Kidney (tissue), 14 donors: ENCODE measurements around the gene KIRREL3. TPM values are rescaled to one million over a fixed set of nuclear protein-coding genes. Genes with fewer than 3 reads are reported as not detected.

ENCODE experiments used
- DNase-seq, 5 donors: peaks; one replicate each; pipeline ENCODE4 v3.0.0-alpha.2; 2013 to 2020
- FAIRE-seq: peaks from 2 replicates; lab custom pipeline; 2012; peaks lifted over from hg19 to GRCh38; lab: Jason Lieb, UNC
- H3K27ac ChIP-seq, 2 donors: one replicate each; pipeline ENCODE4 v1.7.0; 2013; ENCODE audit warnings: low read depth in 2 of 2, low read length in 2 of 2, inconsistent platforms in 1 of 2
- H3K27me3 ChIP-seq: one replicate; pipeline ENCODE4 v1.7.1; 2013; ENCODE audit warnings: low read length, inconsistent platforms; ENCODE audit not compliant: control insufficient read depth, insufficient read depth
- H3K36me3 ChIP-seq, 3 donors: one replicate each; pipeline versions ENCODE4 v1.7.0 to v1.7.1; 2013; ENCODE audit warnings: low read length in 3 of 3, control low read depth in 1 of 3, inconsistent platforms in 1 of 3; ENCODE audit not compliant: insufficient read depth in 3 of 3, control insufficient read depth in 2 of 3
- H3K4me1 ChIP-seq, 3 donors: one replicate each; pipeline versions ENCODE4 v1.7.0 to v1.7.1; 2013; ENCODE audit warnings: low read length in 3 of 3, inconsistent platforms in 1 of 3, low read depth in 1 of 3; ENCODE audit not compliant: control insufficient read depth in 2 of 3, insufficient read depth in 2 of 3
- H3K4me3 ChIP-seq, 3 donors: one replicate each; pipeline versions ENCODE4 v1.7.0 to v1.8.1; 2013; ENCODE audit warnings: low read length in 3 of 3, control low read depth in 1 of 3, inconsistent platforms in 1 of 3
- H3K9ac ChIP-seq, 3 donors: one replicate each; pipeline versions ENCODE4 v1.7.0 to v1.7.1; 2013; ENCODE audit warnings: low read length in 3 of 3, control low read depth in 1 of 3, inconsistent platforms in 1 of 3
- H3K9me3 ChIP-seq, 3 donors: one replicate each; pipeline versions ENCODE4 v1.7.0 to v1.7.1; 2013; ENCODE audit warnings: low read length in 3 of 3, control low read depth in 1 of 3, inconsistent platforms in 1 of 3; ENCODE audit not compliant: control insufficient read depth in 2 of 3, insufficient read depth in 1 of 3
- intact Hi-C: fragments of 100-400 bp; cut with DNase I; formaldehyde crosslinking; loops from one replicate; pipeline ENCODE4 v1.11.1; 2022
- polyA plus RNA-seq: library from polyadenylated mRNA; stranded (reverse); fragments of 350-450 nt; fragmentation: Illumina TruSeq; extraction: RNeasy Lipid Tissue Mini Kit (QIAGEN cat#74804); gene quantifications from one replicate; pipeline ENCODE4 v1.2.3, GENCODE V29; 2014; ENCODE audit warnings: low read depth, low replicate concordance; ENCODE audit not compliant: insufficient read depth
- total RNA-seq: library from RNA; stranded (reverse); fragmentation: NEBNext Ultra II Directional; extraction: Animal tissue kit (Norgen Biotek cat#: 25700); gene quantifications from one replicate; pipeline ENCODE4 v1.2.1, GENCODE V29; 2021
- TF ChIP-seq, protein P1 (sequence below): IDR thresholded peaks from 3 replicates; pipeline ENCODE4 v1.5.1; 2012; ENCODE audit warnings: mild to moderate bottlenecking, moderate library complexity, borderline replicate concordance; ENCODE audit not compliant: insufficient read depth; ENCODE audit errors: extremely low read depth
- donor health status: control.
- donor health status: control.
- donor health status: control.
- donor health status: control.
- donor health status: control.
- donor health status: DM: yes; HTN: yes; CAD: no.
- donor health status: Normal renal cell carcinoma (clear cell type).

The KIRREL3 gene
- total and polyA plus RNA-seq, 2 donors from 2014 or later, result 0.19 to 0.22 TPM

DNA sequence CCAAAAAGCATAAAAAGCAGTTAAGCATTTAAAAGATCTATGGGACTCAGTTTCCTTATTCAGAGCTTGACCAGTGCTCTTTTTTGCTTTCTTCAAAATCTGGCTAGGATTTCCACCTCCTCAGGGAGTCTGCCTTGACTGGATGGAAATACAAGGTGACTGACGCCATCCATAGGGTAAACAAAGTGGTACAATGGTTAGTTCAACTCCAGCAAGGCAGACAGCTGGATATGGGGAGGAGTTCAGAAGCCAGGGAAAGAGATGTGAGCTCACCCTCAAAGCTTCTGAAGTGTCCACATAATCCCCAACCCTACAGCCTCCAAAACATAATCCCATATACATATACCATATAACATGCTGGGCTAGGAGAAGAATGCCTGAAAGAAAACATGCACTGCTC is 52.0 kb downstream of the KIRREL3 start:
- FAIRE-seq, result no peak
- H3K27ac ChIP-seq, result no peak overlapping the region
- H3K4me3 ChIP-seq, result no peak overlapping the region
- no peaks in the 10 kb centered on the region for H3K4me1 ChIP-seq
- H3K9ac ChIP-seq, result no peak overlapping the region
- no peaks in the 10 kb centered on the region for H3K36me3 ChIP-seq
- intact Hi-C loops, result no loop called here
- no peaks in the 10 kb centered on the region for H3K9me3 ChIP-seq
- no peak for DNase-seq
- TF ChIP-seq, protein P1, sequence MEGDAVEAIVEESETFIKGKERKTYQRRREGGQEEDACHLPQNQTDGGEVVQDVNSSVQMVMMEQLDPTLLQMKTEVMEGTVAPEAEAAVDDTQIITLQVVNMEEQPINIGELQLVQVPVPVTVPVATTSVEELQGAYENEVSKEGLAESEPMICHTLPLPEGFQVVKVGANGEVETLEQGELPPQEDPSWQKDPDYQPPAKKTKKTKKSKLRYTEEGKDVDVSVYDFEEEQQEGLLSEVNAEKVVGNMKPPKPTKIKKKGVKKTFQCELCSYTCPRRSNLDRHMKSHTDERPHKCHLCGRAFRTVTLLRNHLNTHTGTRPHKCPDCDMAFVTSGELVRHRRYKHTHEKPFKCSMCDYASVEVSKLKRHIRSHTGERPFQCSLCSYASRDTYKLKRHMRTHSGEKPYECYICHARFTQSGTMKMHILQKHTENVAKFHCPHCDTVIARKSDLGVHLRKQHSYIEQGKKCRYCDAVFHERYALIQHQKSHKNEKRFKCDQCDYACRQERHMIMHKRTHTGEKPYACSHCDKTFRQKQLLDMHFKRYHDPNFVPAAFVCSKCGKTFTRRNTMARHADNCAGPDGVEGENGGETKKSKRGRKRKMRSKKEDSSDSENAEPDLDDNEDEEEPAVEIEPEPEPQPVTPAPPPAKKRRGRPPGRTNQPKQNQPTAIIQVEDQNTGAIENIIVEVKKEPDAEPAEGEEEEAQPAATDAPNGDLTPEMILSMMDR, result no peak
- H3K27me3 ChIP-seq, result no peaks in the 10 kb centered on the region

DNA sequence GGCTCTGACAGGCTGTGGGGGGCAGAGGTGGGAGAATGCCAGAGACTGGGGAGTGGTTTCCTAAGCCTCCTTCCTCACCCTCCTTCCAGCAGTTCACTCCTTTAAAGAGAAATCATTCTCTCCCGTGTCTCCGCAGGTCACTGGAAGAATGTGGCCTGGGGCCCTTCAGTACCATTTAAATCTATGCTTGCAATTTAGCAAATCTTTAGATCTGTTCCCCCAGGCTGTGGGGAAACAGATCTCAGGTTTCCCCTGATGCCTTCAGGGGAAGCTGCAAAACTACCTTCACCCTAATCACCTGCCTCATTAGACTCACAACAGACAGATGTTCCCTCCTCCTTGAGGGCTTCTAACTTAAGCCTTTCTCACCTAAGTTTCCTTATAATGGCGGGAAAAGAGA is 55.3 kb downstream of the KIRREL3 start:
- FAIRE-seq, result no peak
- TF ChIP-seq, protein P1, result no peak
- H3K36me3 ChIP-seq, result no peaks in the 10 kb centered on the region
- intact Hi-C loops, result no loop called here
- no peaks in the 10 kb centered on the region for H3K27me3 ChIP-seq
- H3K27ac ChIP-seq, result no peak overlapping the region
- no peak for DNase-seq
- H3K4me3 ChIP-seq, result no peak overlapping the region
- no peak overlapping the region for H3K9ac ChIP-seq
- H3K9me3 ChIP-seq, result no peaks in the 10 kb centered on the region
- no peaks in the 10 kb centered on the region for H3K4me1 ChIP-seq

DNA sequence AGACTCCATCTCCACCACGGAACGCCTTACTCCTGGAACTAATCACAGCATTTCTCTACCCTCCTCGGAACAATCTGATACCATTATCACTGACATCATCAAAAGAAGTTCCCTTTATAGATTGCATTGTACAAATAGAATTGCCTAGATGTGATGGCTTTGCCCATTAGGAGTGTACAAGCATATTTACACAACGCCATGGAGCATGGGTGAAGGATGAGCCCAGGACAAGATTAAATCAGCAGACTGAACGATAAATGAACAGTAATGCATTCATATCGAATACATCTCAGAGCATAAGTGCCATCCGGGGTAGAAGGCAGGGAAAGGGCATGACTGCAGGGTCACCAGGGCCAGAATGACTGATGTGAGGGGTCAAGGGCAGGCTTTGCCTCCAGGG is 57.3 kb downstream of the KIRREL3 start:
- Histone ChIP-seq H3K4me3 (no peak overlapping the region), H3K9ac (no peak overlapping the region), H3K36me3 (no peaks in the 10 kb centered on the region), H3K9me3 (no peaks in the 10 kb centered on the region), H3K27ac (no peak overlapping the region), H3K4me1 (no peaks in the 10 kb centered on the region), H3K27me3 (no peaks in the 10 kb centered on the region)
- TF ChIP-seq, protein P1, result no peak
- intact Hi-C loops, result no loop called here
- DNase-seq (no peak), FAIRE-seq (no peak)

DNA sequence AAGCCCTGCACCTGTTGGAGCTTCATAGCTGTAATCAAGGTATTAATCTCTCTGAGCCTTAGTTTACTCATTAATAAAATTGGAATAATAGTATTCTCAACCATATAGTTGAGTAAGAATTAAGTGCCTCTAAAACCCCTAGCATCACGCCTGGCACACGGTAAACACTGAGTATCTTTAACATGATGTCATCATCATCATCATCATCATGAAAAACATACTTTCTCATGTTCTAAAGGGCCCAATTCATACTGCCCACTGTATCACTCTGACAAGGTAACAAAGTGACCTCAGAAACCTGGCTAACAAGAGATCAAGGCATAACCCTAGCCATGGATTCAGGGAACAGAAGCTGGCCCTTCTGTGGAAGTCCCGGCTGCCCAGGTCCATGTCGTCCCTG is 58.4 kb downstream of the KIRREL3 start:
- no peak overlapping the region for H3K27ac ChIP-seq
- DNase-seq, result no peak
- H3K9ac ChIP-seq, result no peak overlapping the region
- FAIRE-seq, result no peak
- H3K4me3 ChIP-seq, result no peak overlapping the region
- TF ChIP-seq, protein P1, result no peak
- H3K27me3 ChIP-seq, result no peaks in the 10 kb centered on the region
- no peaks in the 10 kb centered on the region for H3K9me3 ChIP-seq
- intact Hi-C loops, result no loop called here
- no peaks in the 10 kb centered on the region for H3K36me3 ChIP-seq
- no peaks in the 10 kb centered on the region for H3K4me1 ChIP-seq
